Myocyte (in vitro differentiated cells): ENCODE measurements around the gene GLT8D2. TPM values are rescaled to one million over a fixed set of nuclear protein-coding genes. Genes with fewer than 3 reads are reported as not detected.

ENCODE experiments used
- DNase-seq: peaks from one replicate; pipeline ENCODE4 v3.0.0-alpha.2; 2012; ENCODE audit warnings: low read depth
- polyA plus RNA-seq: library from polyadenylated mRNA; unstranded; fragments of >200 nt; gene quantifications from one replicate; pipeline ENCODE4 v1.2.1, GENCODE V29; 2012; ENCODE audit warnings: missing spikeins
- total RNA-seq: library from RNA; depleted of rRNA; stranded (reverse); fragments of >200 nt; gene quantifications from 2 replicates; pipeline ENCODE4 v1.2.3, GENCODE V29; 2014

The GLT8D2 gene, protein sequence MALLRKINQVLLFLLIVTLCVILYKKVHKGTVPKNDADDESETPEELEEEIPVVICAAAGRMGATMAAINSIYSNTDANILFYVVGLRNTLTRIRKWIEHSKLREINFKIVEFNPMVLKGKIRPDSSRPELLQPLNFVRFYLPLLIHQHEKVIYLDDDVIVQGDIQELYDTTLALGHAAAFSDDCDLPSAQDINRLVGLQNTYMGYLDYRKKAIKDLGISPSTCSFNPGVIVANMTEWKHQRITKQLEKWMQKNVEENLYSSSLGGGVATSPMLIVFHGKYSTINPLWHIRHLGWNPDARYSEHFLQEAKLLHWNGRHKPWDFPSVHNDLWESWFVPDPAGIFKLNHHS
- 17.6 and 17.9 TPM in 2 replicates for total RNA-seq
- polyA plus RNA-seq = 18.9 TPM

DNA sequence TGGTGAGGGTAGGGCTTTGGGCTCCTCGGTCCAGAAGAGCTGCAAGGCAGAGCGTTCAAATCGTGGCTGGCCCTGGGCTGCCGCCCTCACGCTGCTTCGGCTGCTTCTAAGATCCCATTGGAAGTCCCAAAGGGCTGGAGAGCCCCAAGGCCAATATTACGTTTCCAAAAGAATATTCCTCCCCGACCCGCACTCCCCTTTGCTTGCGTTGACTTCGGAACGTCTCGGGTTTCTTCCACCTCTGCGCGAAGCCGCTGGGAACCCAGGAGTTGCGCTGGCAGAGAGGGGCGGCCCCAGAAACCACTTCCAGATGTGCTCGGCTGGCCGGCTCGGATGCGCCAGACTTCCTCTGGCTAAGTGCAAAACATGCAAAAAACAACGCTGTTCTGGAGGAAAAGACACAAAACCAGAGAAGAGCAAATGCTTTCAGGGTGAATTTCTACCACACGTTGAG, at the start of gene GLT8D2:
Gene GLT8D2, minus strand, starts transcription at position 285 of the 454 bp plus-strand sequence. CDS start 30,539 bp downstream, outside the sequence.
- DNase-seq = peak; percentile 67

DNA sequence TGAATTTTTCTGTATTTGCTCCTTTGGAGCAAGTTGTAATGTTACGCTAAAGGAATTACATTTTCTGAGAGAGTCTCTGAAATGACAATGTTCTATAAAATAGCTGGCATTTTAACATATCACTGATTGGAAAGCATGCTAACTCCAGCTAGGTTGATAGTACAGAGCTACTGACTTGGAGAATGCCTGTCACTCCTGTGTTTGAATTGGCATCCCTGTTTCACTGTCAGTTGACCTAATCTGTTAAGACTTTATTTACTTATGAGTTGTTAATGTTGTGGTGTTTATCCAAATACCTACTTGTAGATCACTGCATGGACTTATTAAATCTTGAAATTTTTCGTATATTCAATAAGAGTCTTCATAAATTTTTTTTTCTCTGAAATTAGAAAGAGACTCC, 48.0 kb upstream of the GLT8D2 start:
- DNase-seq = no peak

DNA sequence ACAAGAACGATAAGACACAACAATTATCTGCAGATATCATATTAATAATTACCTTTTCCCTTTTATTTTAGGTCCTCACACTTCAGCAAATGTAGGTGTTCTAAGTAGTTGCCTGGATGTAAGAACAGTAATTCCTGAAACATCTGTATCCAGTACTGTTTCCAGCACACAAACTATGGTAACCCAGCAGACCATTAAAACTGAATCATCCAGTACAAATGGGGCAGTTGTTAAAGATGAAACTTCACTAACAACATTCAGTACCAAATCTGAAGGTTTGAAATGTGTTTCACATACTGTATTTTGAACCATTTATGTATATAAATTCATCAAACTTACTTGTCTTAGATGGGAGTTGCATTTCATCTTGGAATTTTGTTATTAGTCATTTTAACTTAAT, 45.3 kb upstream of the GLT8D2 start:
- no peak for DNase-seq

DNA sequence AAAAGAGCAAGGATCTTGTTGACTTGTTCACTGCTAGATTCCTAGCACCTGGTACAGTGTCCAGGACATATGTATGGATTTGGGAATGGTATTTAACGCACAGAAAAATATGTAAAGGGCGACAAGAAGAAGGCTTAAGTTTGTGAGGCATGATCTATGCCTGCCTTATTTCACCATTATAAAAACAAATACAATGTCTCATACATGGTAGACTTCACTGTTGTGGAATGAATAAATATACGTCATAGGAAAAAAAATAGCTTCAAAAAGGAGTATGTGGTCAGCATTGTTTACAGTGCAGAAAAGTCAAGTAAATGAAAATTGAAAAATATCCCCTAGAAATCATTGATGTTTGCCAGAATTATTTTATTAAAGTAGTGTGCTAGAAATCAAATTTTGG, 44.3 kb upstream of the GLT8D2 start:
- no peak for DNase-seq

DNA sequence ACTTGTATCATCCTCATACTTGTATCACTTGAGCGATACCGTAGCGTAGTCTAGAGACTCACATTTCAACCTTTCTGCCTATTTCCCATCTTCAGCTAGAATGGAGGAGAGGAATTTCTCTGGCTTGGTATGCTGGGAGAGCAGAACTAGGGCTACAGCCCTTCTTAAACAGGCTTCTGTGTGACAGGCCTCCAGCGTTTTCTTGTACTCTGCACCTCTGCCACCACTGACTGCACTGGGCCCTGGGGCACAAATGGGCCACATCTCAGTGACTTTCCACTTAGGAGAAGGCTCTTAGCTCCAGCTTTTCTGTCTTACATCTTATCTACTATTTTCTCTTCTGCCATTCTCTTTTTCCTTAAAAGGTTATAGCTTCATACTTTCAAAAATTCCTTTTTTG, 41.1 kb upstream of the GLT8D2 start:
- no peak for DNase-seq

DNA sequence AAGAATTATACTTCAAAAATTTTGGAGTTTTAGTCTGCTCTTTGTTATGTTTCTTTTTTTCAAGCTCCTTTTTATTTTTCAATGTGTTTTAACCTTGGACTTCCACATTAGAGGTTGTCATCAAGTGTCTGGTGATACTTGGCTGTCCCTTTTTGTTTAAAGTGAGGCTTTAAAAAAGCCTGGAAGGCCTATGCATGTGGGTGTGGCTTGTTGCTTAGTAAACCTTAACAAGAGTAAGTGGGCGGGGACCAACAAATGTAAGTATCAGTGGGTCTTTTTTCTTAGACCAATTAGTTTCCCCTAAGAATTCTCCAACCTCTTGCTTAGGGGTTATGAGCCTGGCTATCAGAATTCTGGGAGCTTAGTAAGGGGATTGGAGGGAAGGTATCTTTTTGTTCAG, 40.7 kb upstream of the GLT8D2 start:
- no peak for DNase-seq

DNA sequence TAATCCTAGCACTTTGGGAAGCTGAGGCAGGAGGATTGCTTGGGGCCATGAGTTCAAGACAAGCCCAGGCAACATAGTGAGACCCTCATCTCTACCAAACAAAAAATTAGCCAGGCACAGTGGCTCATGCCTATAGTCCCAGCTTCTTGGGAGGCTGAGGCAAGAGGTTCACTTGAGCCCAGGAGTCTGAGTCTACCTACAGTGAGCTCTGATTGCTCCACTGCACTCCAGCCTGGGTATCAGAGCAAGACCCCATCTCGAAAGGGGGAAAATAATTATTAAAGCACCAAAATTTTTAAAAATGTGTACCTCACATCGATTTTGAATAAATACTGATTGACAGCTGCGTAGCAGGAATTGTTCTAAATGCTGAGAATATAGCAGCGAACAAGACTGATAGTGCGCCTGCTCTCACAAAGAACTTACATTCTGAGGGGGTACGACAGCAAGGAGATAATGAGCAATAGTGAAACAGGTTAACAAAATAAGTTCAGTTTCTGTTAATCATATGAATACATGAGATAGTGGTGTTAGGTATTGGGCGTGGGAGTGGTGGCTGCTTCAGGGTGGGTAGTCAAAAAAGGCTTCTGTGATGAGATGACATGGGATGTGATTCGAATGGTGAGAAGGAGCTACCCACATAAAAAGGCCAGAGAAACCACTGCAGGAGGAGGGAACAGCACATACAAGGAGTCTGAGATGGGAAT, 33.9 kb upstream of the GLT8D2 start:
- no peak for DNase-seq

DNA sequence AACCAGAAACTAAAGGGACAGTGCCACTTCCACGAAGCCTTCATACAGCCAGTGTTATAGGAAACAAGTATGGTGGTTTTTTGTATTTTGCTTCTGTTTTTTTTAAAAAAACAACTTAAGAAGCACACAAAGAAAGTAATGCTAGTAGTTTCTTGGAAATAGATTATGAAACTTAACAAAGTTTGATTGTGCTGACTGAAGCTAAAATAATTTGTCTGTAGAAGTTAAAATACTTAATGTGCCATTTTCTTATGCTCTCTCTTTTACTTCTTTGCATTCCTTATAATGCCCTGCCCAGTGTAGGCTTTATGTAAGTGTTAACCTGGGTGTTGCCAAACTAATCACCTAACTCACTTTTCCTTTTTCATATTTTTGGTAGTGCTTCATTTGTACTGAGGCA, 30.8 kb upstream of the GLT8D2 start:
- DNase-seq = no peak

DNA sequence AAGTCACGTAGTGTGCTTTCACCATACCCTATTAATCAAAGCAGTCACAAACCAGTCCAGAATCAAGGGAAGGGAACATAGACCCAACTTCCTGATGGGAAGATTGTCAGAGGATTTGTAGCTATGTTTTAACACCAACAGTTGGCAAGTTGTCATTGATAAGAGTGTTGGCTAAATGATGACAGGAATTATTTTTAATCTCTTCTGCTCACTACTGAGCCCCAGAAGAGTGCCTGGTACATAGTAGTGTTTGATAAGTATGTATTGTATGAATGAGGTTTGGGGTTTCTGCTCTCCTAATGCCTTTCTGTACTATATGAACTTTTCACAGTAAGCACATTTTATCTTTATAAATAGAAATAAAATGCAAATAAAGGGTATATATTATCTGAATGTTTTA, 29.0 kb upstream of the GLT8D2 start:
- peak; percentile 2 for DNase-seq

DNA sequence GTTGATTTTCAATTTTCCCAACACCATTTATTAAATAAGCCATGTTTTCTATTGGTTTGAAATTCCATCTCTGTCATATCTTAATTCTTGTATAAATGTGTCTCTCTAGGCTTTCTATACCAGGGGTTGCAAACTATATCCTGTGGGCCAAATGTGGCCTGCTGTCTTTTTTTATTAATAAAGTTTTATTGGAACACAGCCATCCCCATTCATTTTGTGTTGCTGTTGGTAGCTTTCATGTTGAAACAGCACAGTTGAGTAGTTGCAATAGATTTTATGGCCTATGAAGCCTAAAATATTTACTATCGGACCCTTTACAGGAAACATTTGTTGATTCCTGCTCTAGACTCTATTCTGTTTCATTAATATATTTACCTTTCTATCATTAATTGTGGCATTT, 23.7 kb upstream of the GLT8D2 start:
- no peak for DNase-seq

DNA sequence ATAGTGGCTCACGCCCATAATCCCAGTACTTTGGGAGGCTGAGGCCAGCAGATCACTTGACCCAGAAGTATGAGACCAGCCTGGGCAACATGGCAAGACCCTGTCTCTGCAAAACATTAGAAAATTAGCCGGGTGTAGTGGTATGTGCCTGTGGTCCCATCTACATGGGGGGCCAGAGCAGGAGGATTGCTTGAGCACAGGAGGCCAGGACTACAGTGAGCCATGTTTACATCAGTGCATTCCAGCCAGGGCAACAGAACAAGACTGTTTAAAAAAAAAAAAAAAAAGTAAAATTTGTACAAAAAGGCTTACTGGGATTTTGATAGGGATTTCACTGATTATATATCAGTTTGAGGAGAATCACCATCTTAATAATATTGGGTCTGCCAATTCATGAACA, 22.1 kb upstream of the GLT8D2 start:
- no peak for DNase-seq

DNA sequence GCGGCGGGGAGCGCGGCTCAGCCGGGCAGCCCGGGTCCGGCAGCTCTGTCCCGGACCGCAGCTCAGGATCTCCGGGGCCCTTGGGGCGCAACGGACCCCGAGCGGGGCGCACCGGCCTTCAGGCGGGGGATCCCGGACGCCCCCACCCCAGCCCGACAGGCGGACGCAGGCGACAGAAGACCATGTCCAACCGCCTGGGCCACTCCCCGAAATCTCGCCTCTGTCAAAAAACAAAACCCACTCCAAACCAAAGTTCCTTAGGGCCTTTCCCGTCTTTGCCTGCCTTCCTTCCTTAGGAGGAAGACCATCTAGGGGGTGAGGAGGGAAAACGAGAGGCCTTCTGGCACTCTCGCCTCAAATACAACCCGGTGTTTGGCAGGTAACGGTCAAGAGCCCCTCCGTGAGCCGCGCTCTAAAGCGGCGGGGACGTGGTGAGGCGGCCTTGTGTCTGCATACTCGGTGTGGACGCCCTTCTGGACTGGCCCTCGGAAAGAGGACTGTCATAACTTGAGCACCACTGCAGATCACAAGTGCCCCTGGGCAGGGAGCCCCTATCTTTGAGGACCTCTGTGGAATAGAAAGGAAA, 14.9 kb upstream of the GLT8D2 start:
- DNase-seq = peak; percentile 41

DNA sequence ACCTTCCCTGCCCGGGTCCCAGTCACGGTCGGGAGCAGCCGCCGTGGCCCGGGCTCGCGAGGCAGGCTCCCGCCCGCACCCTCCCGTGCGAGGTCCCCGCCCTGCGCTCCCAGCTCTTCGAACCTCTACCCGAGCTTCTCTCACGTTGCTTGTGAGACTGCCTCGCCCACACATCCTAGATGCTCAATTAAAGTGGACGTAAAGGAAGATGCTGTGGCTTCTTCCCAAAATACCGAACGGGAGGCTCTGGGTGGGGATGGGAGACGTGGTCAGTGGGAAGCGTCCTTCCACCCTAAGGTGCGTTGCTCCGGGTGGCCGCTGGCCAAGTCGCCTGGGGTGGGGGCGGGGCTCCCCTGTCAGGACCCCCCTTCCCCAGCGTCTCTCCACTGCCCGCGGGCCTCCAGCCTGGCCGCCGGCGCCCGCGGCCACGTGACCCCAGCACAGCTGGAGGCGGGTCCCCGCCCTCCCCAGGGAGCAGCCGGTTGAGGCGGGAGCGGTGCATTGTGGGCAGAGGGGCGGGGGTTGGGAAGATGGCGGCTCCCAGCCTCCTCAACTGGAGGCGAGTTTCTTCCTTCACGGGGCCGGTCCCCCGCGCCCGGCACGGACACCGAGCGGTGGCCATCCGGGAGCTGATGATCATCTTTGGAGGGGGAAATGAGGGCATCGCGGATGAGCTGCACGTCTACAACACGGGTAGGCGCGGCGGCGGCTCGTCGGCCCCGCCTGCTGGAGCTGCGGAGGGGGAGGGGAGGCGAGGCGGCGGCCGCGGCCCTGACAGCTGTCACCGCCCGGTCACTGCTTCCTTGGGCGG, 14.2 kb upstream of the GLT8D2 start, which contains the start of gene HCFC2:
Gene HCFC2, plus strand, starts transcription at position 501 of the 811 bp plus-strand sequence. Its CDS starts 30 bp downstream, at position 531.
- peak; percentile 95 for DNase-seq

DNA sequence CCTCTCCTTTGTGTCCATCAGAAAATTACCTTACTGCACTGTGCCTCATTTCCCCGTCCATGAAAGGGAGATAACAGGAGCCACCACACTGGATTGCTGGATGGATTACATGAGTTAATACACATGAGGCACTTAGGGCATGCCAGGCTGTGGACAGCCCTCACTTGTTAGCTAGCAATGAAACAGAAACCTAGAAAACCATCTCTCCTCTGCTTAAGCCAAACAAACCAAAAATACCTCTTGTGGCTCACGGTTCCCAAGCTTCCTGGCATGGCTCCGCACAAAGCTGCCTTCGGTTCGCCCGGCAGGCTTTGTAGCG, 13.7 kb upstream of the GLT8D2 start:
- peak; percentile 81 for DNase-seq

DNA sequence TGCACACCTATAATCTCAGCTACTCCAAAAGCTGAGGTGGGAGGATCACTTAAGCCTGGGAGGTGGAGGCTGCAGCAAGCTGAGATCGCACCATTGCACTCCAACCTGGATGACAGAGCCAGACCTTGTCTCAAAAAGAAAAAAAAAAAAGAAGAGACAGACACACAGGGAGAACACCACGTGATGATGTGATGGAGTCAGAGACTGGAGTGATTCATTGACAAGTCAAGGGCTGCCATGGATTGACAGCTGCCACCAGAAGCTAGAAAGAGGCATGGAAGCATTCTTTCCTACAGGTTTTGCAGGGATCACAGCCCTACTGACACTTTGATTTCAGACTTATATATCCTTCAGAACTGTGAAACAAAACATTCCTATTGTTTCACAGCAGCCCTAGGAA, 10.8 kb upstream of the GLT8D2 start:
- DNase-seq = no peak

DNA sequence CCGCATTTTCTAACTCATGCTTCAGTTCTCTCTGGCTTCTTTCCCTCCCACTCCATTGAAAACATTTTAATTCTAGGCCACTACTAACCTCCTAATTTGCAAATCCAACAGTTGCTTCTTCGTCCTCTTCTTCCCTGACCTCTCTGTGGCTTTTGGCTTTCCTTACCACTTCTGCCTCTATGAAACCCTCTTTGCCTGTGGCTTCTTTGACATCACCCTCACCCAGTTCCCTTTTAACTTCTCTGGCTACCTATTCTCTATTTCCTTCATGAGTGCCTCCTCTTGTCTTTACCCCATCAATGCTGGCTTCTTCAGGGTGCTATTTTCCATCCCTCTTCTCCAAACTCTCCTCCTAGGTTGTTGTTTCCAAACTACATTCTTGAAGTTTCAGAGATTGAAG, 10.0 kb upstream of the GLT8D2 start:
- no peak for DNase-seq

DNA sequence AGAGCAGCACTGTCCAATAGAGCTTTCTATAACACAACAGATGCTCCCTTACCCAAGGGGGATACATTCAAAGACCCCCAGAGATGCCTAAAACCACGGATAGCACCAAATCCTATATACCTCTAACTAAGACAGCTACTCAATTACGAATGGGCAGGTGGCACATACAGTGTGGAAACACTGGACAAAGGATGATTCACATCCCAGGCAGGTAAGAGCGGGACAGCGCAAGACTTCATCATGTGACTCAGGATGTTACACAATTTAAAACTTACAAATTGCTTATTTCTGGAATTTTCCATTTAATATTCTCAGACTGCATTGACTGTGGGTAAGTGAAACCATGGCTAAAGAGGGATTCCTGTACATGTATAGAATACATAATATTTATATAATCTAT, 8.8 kb upstream of the GLT8D2 start:
- no peak for DNase-seq

DNA sequence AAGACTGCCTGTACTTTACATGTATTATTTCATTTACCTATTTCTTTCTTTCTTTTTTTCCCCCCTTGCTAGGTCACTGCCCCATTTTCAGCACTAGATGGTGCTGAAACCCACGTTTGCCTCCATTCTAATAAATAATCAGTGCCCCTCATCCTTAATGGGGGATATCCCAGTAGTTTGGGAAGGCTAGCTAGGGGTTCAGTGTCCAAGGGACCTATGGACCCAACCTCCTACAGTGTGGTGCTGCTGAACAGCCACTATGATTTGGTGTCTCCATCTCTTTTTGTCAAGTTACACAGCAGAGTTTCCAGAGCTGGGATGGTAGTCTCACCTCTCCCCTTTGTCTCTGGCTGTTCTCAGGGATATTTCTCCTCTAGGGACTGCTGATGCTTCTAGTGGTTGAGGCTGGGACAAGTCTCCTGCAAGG, 7.8 kb upstream of the GLT8D2 start:
- DNase-seq = no peak

DNA sequence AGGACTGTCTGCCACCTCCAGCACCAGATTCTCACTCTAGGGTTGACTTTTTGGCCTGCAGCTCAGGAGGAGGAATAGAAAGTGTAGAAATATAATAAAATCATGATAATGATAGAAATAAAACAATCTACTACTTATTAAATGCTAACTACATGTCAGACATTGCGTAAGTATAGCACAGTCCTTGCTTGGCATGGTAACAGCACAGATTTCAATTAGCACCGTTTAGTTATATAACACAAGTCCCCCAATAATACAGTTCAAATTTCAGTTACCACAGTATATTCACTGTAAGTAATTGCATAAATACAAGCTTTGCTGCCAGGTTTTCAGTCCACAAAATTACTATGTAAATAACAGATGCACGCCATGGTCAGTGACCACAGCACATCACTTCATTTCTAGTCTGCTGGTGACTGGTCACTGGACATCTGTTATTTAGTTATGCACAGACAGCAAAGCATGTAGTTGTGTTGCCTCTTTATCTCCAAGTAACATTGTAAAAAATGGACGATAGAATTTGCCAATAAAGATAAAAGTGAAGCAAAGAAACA, 6.5 kb upstream of the GLT8D2 start:
- peak; percentile 75 for DNase-seq

DNA sequence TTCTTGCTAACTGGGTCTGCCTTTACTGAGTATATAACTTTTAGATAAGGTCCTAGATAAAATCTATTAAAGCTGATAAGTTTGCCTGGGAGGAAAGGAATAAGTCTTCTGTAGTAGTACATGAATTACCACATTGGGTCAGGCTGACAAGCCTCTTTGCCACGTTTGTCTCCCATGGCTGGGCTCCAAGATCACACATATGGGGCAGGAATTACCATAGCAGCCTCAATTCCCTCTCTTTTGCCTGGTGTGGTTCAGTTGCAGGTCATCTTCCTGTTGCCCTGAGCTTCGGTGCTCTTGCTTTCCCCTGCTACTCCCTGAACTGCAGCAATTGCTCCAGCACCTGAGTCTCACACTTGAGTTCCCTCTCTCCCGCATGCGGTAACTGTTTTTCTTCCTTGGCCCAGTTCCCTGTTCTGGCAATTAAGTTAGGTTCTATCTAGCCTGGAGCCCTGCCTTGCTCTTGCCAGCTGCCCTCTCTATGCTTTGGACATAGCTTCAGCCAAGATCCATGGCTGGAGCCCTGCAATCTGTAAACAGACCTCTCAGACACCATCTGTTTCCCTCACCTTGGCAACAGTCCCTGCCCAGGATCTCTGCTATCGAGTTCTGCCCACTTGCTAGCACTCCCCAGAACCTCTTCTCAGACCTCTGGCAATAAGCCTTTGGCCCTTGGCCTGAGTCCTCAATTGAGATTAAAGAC, 5.8 kb upstream of the GLT8D2 start:
- DNase-seq = peak; percentile 94
